IMR-90 (cell line): ENCODE results near the gene NUP54. TPM values are rescaled to one million over a fixed set of nuclear protein-coding genes. Genes with fewer than 3 reads are reported as not detected.

Experiments used
- ATAC-seq: fragments of 200-7000 bp; cut with Tn5 transposase; 2 replicates; pipeline ENCODE4 v1.9.1; 2020; ENCODE audit warnings: low read depth, mild to moderate bottlenecking, moderate library complexity
- BruUV-seq: library from RNA; stranded (reverse); fragments of 400-500 nt; replicated peaks from 2 replicates; lab custom pipeline; 2021; lab: Mats Ljungman, UMichigan
- CTCF ChIA-PET: fragments of 300-600 bp; formaldehyde crosslinking; extraction: SDS; loops from one replicate; lab custom pipeline; 2021; ENCODE audit warnings: antibody characterized with exemption; lab: Yijun Ruan, JAX
- POLR2A ChIA-PET: fragments of 300-600 bp; sonication (Branson Sonifier 250); formaldehyde crosslinking; loops from one replicate; lab custom pipeline; 2022; ENCODE audit warnings: antibody characterized with exemption; ENCODE audit not compliant: unreplicated experiment; lab: Charles Lee
- DNase-seq: peaks from one replicate; pipeline ENCODE4 v3.0.0; 2013
- H2AFZ ChIP-seq: replicated peaks from 2 replicates; pipeline ENCODE3; 2013; ENCODE audit warnings: low read length, mild to moderate bottlenecking; ENCODE audit not compliant: poor library complexity
- H2AK5ac ChIP-seq: 2 replicates; pipeline ENCODE4 v1.6.1; 2013; ENCODE audit warnings: low read depth, low read length, inconsistent platforms
- H2AK9ac ChIP-seq: replicated peaks from 2 replicates; pipeline ENCODE3; 2013; ENCODE audit warnings: mild to moderate bottlenecking, low read depth, low read length, moderate library complexity; ENCODE audit not compliant: poor library complexity
- H2BK120ac ChIP-seq: 2 replicates; pipeline ENCODE4 v1.6.1; 2013; ENCODE audit warnings: low read depth, low read length, inconsistent platforms
- H2BK15ac ChIP-seq: 3 replicates; pipeline ENCODE4 v1.6.1; 2013; ENCODE audit warnings: low read depth, low read length, inconsistent platforms
- H2BK20ac ChIP-seq: 2 replicates; pipeline ENCODE4 v1.6.1; 2013; ENCODE audit warnings: low read depth, mild to moderate bottlenecking, inconsistent platforms, low read length, moderate library complexity
- H2BK5ac ChIP-seq: 2 replicates; pipeline ENCODE4 v1.6.1; 2013; ENCODE audit warnings: mild to moderate bottlenecking, low read depth, low read length, inconsistent platforms; ENCODE audit not compliant: poor library complexity, severe bottlenecking
- H3K14ac ChIP-seq: replicated peaks from 2 replicates; pipeline ENCODE4 v1.6.1; 2013; ENCODE audit warnings: low read depth, low read length, inconsistent platforms
- H3K18ac ChIP-seq: 2 replicates; pipeline ENCODE4 v1.6.1; 2013; ENCODE audit warnings: low read depth, low read length, control low read depth
- H3K23ac ChIP-seq: 2 replicates; pipeline ENCODE4 v1.6.1; 2013; ENCODE audit warnings: low read depth, low read length, inconsistent platforms
- H3K27ac ChIP-seq: 2 replicates; pipeline ENCODE4 v1.5.1; 2013; ENCODE audit warnings: mild to moderate bottlenecking, control low read depth, low read length; ENCODE audit not compliant: insufficient read depth
- H3K27me3 ChIP-seq: 2 replicates; pipeline ENCODE4 v1.6.1; 2013; ENCODE audit warnings: low read length; ENCODE audit not compliant: control insufficient read depth, insufficient read depth
- H3K36me3 ChIP-seq: 2 replicates; pipeline ENCODE4 v1.6.1; 2013; ENCODE audit warnings: low read length, mixed read lengths; ENCODE audit not compliant: control insufficient read depth, insufficient read depth
- H3K4ac ChIP-seq: 2 replicates; pipeline ENCODE4 v1.6.1; 2013; ENCODE audit warnings: low read depth, low read length, inconsistent platforms
- H3K4me1 ChIP-seq: 2 replicates; pipeline ENCODE4 v1.6.1; 2013; ENCODE audit warnings: low read length, mixed read lengths; ENCODE audit not compliant: control insufficient read depth, insufficient read depth
- H3K4me2 ChIP-seq: 2 replicates; pipeline ENCODE4 v1.6.1; 2013; ENCODE audit warnings: low read depth, mild to moderate bottlenecking, control low read depth, low read length, moderate library complexity
- H3K4me3 ChIP-seq: 2 replicates; pipeline ENCODE4 v1.5.1; 2013; ENCODE audit warnings: low read depth, mild to moderate bottlenecking, control low read depth, low read length, moderate library complexity; ENCODE audit not compliant: insufficient read depth
- H3K56ac ChIP-seq: 2 replicates; pipeline ENCODE4 v1.6.1; 2013; ENCODE audit warnings: low read length, inconsistent platforms; ENCODE audit not compliant: insufficient read depth; ENCODE audit errors: extremely low read depth
- H3K79me1 ChIP-seq, 2 experiments: 2 replicates each; pipeline ENCODE4 v1.6.1; 2013; ENCODE audit warnings: low read length in 2 of 2, inconsistent platforms in 1 of 2, low read depth in 1 of 2
- H3K9ac ChIP-seq: 2 replicates; pipeline ENCODE4 v1.6.1; 2013; ENCODE audit warnings: low read depth, low read length, control low read depth
- H3K9me1 ChIP-seq: 2 replicates; pipeline ENCODE4 v1.6.1; 2013; ENCODE audit warnings: low read length, inconsistent platforms; ENCODE audit not compliant: insufficient read depth
- H3K9me3 ChIP-seq: 2 replicates; pipeline ENCODE4 v1.6.1; 2013; ENCODE audit warnings: low read length; ENCODE audit not compliant: control insufficient read depth, insufficient read depth
- H4K20me1 ChIP-seq: 2 replicates; pipeline ENCODE4 v1.6.1; 2013; ENCODE audit warnings: low read length, inconsistent platforms; ENCODE audit not compliant: insufficient read depth
- H4K5ac ChIP-seq: 2 replicates; pipeline ENCODE4 v1.6.1; 2013; ENCODE audit warnings: mild to moderate bottlenecking, low read depth, low read length, control low read depth
- H4K8ac ChIP-seq, 2 experiments: 2 replicates each; pipeline ENCODE4 v1.6.1; 2013; ENCODE audit warnings: low read depth in 2 of 2, low read length in 2 of 2, control low read depth in 1 of 2, inconsistent platforms in 1 of 2
- H4K91ac ChIP-seq: 2 replicates; pipeline ENCODE4 v1.6.1; 2013; ENCODE audit warnings: low read depth, low read length, inconsistent platforms; ENCODE audit not compliant: insufficient read depth
- BHLHE40 ChIP-seq: fragments of 150-350 bp; IDR thresholded peaks from 2 replicates; pipeline ENCODE4 v1.6.1; 2016; ENCODE audit warnings: mild to moderate bottlenecking, low read depth, low read length
- CEBPB ChIP-seq: IDR thresholded peaks from 2 replicates; pipeline ENCODE4 v1.6.1; 2012; ENCODE audit warnings: low read depth, low read length, improper control_type of control experiment
- CHD1 ChIP-seq: IDR thresholded peaks from 2 replicates; pipeline ENCODE4 v1.6.1; 2012; ENCODE audit warnings: low read depth, low read length, improper control_type of control experiment
- FOS ChIP-seq: fragments of 150-350 bp; IDR thresholded peaks from 2 replicates; pipeline ENCODE4 v1.6.1; 2016; ENCODE audit warnings: low read depth, low read length
- MAFK ChIP-seq: IDR thresholded peaks from 2 replicates; pipeline ENCODE4 v1.6.1; 2012; ENCODE audit warnings: low read depth, low read length, improper control_type of control experiment
- MAZ ChIP-seq: IDR thresholded peaks from 2 replicates; pipeline ENCODE4 v1.6.1; 2012; ENCODE audit warnings: low read depth, mild to moderate bottlenecking, low read length, improper control_type of control experiment, moderate library complexity, borderline replicate concordance
- MXI1 ChIP-seq: IDR thresholded peaks from 2 replicates; pipeline ENCODE4 v1.6.1; 2012; ENCODE audit warnings: low read depth, mild to moderate bottlenecking, low read length, moderate library complexity, borderline replicate concordance
- NFE2L2 ChIP-seq: fragments of 150-350 bp; IDR thresholded peaks from 2 replicates; pipeline ENCODE4 v1.6.1; 2016; ENCODE audit warnings: low read depth, mild to moderate bottlenecking, low read length
- POLR2A ChIP-seq: IDR thresholded peaks from 2 replicates; pipeline ENCODE4 v1.6.1; 2012; ENCODE audit warnings: mild to moderate bottlenecking, low read depth, low read length
- RAD21 ChIP-seq: IDR thresholded peaks from 2 replicates; pipeline ENCODE4 v1.6.1; 2012; ENCODE audit warnings: low read length, improper control_type of control experiment
- RCOR1 ChIP-seq: IDR thresholded peaks from 2 replicates; pipeline ENCODE4 v1.6.1; 2012; ENCODE audit warnings: mild to moderate bottlenecking, low read length, improper control_type of control experiment; ENCODE audit not compliant: insufficient replicate concordance
- RFX5 ChIP-seq: IDR thresholded peaks from 2 replicates; pipeline ENCODE4 v1.8.0; 2012; ENCODE audit warnings: low read depth, mild to moderate bottlenecking, low read length, moderate library complexity
- SMC3 ChIP-seq: fragments of 150-350 bp; IDR thresholded peaks from 2 replicates; pipeline ENCODE4 v1.6.1; 2016; ENCODE audit warnings: low read depth, mild to moderate bottlenecking, antibody characterized with exemption, low read length, moderate library complexity
- WGBS, 2 experiments: methylation state at CpG; one replicate each; pipeline versions ENCODE4 v1.1.5 to v1.1.7; 2013; ENCODE audit warnings: missing lambda C conversion rate in 2 of 2; ENCODE audit not compliant: insufficient read length in 1 of 2; ENCODE audit errors: extremely low coverage in 2 of 2; 5-methylcytosine and 5-hydroxymethylcytosine counted together
- dilution Hi-C: fragments of 300-500 bp; cut with HindIII; formaldehyde crosslinking; loops from one replicate; pipeline ENCODE4 v1.14.3; 2018; ENCODE audit warnings: low sequenced_read_pairs; ENCODE audit not compliant: unreplicated experiment
- in situ Hi-C: fragments of 300-500 bp; cut with MboI; formaldehyde crosslinking; loops from 3 replicates; pipeline ENCODE4 v1.14.3; 2019; ENCODE audit warnings: low sequenced_read_pairs, inconsistent platforms, mixed read lengths
- intact Hi-C: fragments of 100-400 bp; cut with micrococcal nuclease; formaldehyde crosslinking; loops from 2 replicates; pipeline ENCODE4 v1.10.0; 2022
- polyA plus RNA-seq, 3 experiments: library from polyadenylated mRNA; depleted of rRNA; stranded (reverse); fragments of >200 nt; gene quantifications; 2 replicates each; pipeline ENCODE4 v1.2.3, GENCODE V29; 2012; ENCODE audit warnings: low replicate concordance in 1 of 3
- total RNA-seq: library from RNA; depleted of rRNA; stranded (reverse); fragments of >200 nt; gene quantifications from 2 replicates; pipeline ENCODE4 v1.2.3, GENCODE V29; 2012
- TF ChIP-seq, protein P1 (sequence below): fragments of 150-350 bp; IDR thresholded peaks from 2 replicates; pipeline ENCODE4 v1.6.1; 2017; ENCODE audit warnings: mild to moderate bottlenecking, antibody characterized with exemption, low read length, low read depth
- TF ChIP-seq, protein P2 (sequence below): fragments of 150-350 bp; IDR thresholded peaks from 2 replicates; pipeline ENCODE4 v1.6.1; 2016; ENCODE audit warnings: low read depth, mild to moderate bottlenecking, low read length, moderate library complexity, borderline replicate concordance
- TF ChIP-seq, protein P3 (sequence below): conservative IDR thresholded peaks from 2 replicates; pipeline ENCODE4 v1.5.1; 2012; ENCODE audit warnings: mild to moderate bottlenecking, low read depth, low read length, improper control_type of control experiment

NUP54 gene
- total and polyA plus RNA-seq, 2 of the 4 experiments (the other 2 are of a cell fraction): 24.6 to 44.4 TPM

DNA sequence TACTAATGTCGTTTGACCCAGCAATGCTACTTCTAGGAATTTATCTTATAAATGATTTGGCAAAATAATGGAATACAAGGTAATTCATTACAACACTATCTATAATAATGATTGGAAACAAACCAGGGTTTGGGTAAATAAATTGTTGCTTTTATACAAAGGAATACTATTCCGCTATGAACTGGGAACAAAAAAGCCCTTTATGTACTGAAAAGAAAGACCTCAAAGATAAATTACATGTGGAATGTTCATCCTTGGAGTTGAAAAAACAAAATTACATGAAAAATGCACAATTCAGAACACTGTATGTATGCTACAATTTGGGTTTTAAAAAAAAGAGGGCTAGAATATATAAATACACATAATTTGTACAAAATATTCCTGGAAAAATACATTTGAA is 5.2 kb upstream of the NUP54 start:
- no CpG with 5 or more reads among the region's 2 CpGs for WGBS, 2 experiments
- Histone ChIP-seq H4K20me1 (no peaks in the 10 kb centered on the region), H3K4me1 (no peaks in the 10 kb centered on the region; the same call in 1 of the 2 replicates), H2AK9ac (no peak overlapping the region), H4K8ac (no peak overlapping the region), H2BK120ac (no peak overlapping the region), H4K91ac (no peak overlapping the region), H3K4me3 (no peak overlapping the region), H3K18ac (no peak overlapping the region), H3K36me3 (0 out of 2 replicates have a peak, but pooled peaks cover under 1% of the 10 kb centered on the region), H2BK15ac (no peak overlapping the region), H3K4ac (no peak overlapping the region), H3K79me1 (peaks cover 14 to 15% of the 10 kb centered on the region in 2 experiments), H3K4me2 (no peak overlapping the region), H3K9ac (no peak overlapping the region), H3K56ac (no peak overlapping the region), H3K23ac (no peak overlapping the region), H3K9me3 (no peaks in the 10 kb centered on the region), H3K14ac (no peak overlapping the region), H3K9me1 (no peaks in the 10 kb centered on the region; the same call in 1 of the 2 replicates), H2BK5ac (no peak overlapping the region), H3K27me3 (no peaks in the 10 kb centered on the region), H2AK5ac (no peak overlapping the region), H2AFZ (no peak overlapping the region), H2BK20ac (no peak overlapping the region), H4K5ac (no peak overlapping the region), H3K27ac (no peak overlapping the region)
- no peak for ATAC-seq
- dilution Hi-C loops: no loop called here
- ChIA-PET CTCF (no interaction called here), POLR2A (no interaction called here)
- in situ Hi-C loops: no loop called here
- intact Hi-C loops: no loop called here
- TF ChIP-seq RAD21: no peak
- no peak for TF ChIP-seq RFX5
- no peak for TF ChIP-seq FOS
- no peak for TF ChIP-seq MAFK
- TF ChIP-seq RCOR1: no peak
- no peak for TF ChIP-seq NFE2L2
- no peak for TF ChIP-seq CEBPB
- TF ChIP-seq, protein P1, sequence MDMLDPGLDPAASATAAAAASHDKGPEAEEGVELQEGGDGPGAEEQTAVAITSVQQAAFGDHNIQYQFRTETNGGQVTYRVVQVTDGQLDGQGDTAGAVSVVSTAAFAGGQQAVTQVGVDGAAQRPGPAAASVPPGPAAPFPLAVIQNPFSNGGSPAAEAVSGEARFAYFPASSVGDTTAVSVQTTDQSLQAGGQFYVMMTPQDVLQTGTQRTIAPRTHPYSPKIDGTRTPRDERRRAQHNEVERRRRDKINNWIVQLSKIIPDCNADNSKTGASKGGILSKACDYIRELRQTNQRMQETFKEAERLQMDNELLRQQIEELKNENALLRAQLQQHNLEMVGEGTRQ: no peak
- TF ChIP-seq BHLHE40: no peak
- TF ChIP-seq MXI1: no peak
- TF ChIP-seq, protein P2, sequence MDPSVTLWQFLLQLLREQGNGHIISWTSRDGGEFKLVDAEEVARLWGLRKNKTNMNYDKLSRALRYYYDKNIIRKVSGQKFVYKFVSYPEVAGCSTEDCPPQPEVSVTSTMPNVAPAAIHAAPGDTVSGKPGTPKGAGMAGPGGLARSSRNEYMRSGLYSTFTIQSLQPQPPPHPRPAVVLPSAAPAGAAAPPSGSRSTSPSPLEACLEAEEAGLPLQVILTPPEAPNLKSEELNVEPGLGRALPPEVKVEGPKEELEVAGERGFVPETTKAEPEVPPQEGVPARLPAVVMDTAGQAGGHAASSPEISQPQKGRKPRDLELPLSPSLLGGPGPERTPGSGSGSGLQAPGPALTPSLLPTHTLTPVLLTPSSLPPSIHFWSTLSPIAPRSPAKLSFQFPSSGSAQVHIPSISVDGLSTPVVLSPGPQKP: no peak
- TF ChIP-seq, protein P3, sequence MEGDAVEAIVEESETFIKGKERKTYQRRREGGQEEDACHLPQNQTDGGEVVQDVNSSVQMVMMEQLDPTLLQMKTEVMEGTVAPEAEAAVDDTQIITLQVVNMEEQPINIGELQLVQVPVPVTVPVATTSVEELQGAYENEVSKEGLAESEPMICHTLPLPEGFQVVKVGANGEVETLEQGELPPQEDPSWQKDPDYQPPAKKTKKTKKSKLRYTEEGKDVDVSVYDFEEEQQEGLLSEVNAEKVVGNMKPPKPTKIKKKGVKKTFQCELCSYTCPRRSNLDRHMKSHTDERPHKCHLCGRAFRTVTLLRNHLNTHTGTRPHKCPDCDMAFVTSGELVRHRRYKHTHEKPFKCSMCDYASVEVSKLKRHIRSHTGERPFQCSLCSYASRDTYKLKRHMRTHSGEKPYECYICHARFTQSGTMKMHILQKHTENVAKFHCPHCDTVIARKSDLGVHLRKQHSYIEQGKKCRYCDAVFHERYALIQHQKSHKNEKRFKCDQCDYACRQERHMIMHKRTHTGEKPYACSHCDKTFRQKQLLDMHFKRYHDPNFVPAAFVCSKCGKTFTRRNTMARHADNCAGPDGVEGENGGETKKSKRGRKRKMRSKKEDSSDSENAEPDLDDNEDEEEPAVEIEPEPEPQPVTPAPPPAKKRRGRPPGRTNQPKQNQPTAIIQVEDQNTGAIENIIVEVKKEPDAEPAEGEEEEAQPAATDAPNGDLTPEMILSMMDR: no peak
- TF ChIP-seq POLR2A: no peak
- no peak for TF ChIP-seq CHD1
- TF ChIP-seq MAZ: no peak
- TF ChIP-seq SMC3: no peak
- DNase-seq: no peak
- BruUV-seq: no TSS peak
